Heart right ventricle (tissue), 16 donors: ENCODE results near the gene SCML2. TPM values are rescaled to one million over a fixed set of nuclear protein-coding genes. Genes with fewer than 3 reads are reported as not detected.

Experiments
- ATAC-seq, 8 donors: fragments of 200-7000 bp; cut with Tn5 transposase; one replicate each; pipeline ENCODE4 v1.9.1; 2020; ENCODE audit warnings: mild to moderate bottlenecking in 8 of 8, moderate library complexity in 8 of 8, moderate number of reproducible peaks in 1 of 8
- DNase-seq, 2 donors: peaks; one replicate each; pipeline ENCODE4 v3.0.0-alpha.2; 2020
- H3K27ac ChIP-seq, 10 donors: fragments of 200-600 bp; sonication (generic) in 2 of 10; one replicate each; pipeline versions ENCODE4 v1.5.0 to v1.8.0; 2020 to 2022; ENCODE audit warnings: mild to moderate bottlenecking in 3 of 10
- H3K27me3 ChIP-seq, 7 donors: fragments of 200-600 bp; one replicate each; pipeline ENCODE4 v1.8.0; 2021 to 2022; ENCODE audit warnings: mild to moderate bottlenecking in 2 of 7
- H3K36me3 ChIP-seq, 9 donors: fragments of 200-600 bp; sonication (generic) in 1 of 9; one replicate each; pipeline versions ENCODE4 v1.5.0 to v1.8.0; 2020 to 2022; ENCODE audit warnings: mild to moderate bottlenecking in 2 of 9
- H3K4me1 ChIP-seq, 9 donors: fragments of 200-600 bp; sonication (generic) in 1 of 9; one replicate each; pipeline versions ENCODE4 v1.5.0 to v1.8.0; 2020 to 2022; ENCODE audit warnings: mild to moderate bottlenecking in 4 of 9
- H3K4me3 ChIP-seq, 10 donors: fragments of 200-600 bp; sonication (generic) in 2 of 10; one replicate each; pipeline versions ENCODE4 v1.5.0 to v1.8.0; 2020 to 2022; ENCODE audit warnings: mild to moderate bottlenecking in 7 of 10, moderate library complexity in 2 of 10
- H3K9me3 ChIP-seq, 11 donors: fragments of 200-600 bp in 10 of 11; sonication (generic) in 2 of 11; one replicate each; pipeline versions ENCODE4 v1.5.0 to v1.8.0; 2013 to 2022; ENCODE audit warnings: mild to moderate bottlenecking in 2 of 11, control low read depth in 1 of 11, moderate library complexity in 1 of 11
- CTCF ChIP-seq, 9 donors: fragments of 200-600 bp; sonication (generic) in 2 of 9; IDR thresholded peaks; one replicate each; pipeline versions ENCODE4 v1.5.0 to v1.8.0; 2021 to 2022; ENCODE audit warnings: antibody characterized with exemption in 9 of 9, mild to moderate bottlenecking in 5 of 9, moderate library complexity in 1 of 9
- WGBS, 2 donors: extraction: QIAGEN DNeasy Blood & Tissue Kit; methylation state at CpG; one replicate each; pipeline ENCODE4 v1.1.7; 2013; ENCODE audit warnings: inconsistent platforms in 1 of 2; 5-methylcytosine and 5-hydroxymethylcytosine counted together
- intact Hi-C, 10 donors: fragments of 100-400 bp; cut with DNase I; formaldehyde crosslinking; loops; one replicate each; pipeline versions ENCODE4 v1.11.1 to v1.14.2; 2022
- polyA plus RNA-seq, 2 donors: library from polyadenylated mRNA; stranded (reverse); fragments of 200-250 nt; gene quantifications; one replicate each; pipeline ENCODE4 v1.2.3, GENCODE V29; 2013
- total RNA-seq, 10 donors: library from RNA; stranded (reverse); fragmentation: NEBNext Ultra II Directional in 3 of 10; extraction: Animal tissue kit (Norgen Biotek cat#: 25700) in 3 of 10; gene quantifications; one replicate each; pipeline versions ENCODE4 v1.2.1 to v1.2.4, GENCODE V29; 2021 to 2023
- donor health status: Arrhythmogenic right ventricular cardiomyopathy.
- donor health status: ischemic (EF 13 %, LVEDD 7.1; RV severe dilation, severe dysfunction).
- donor health status: healthy with polysubstance abuse.
- donor health status: DM: no; HTN: yes; CAD: no.
- donor health status: DM: no; HTN: no; CAD: no.
- donor health status: ischemic (EF 25% LVEDD 6.9; RV normal size, moderate dysfunction).
- donor health status: ischemic (EF 25% LVEDD 5.7; RV mildly dilated, moderate dysfunction).
- donor health status: healthy.
- donor health status: DM: yes; HTN: yes; CAD: no.
- donor health status: Ischemic cardiomyopathy.
- donor health status: ischemic (EF 35%, LVEDD 5.7; RV mildly dilated, moderate dysfunction).
- donor health status: nonischemic (EF 11% LVEDD 7.7; RV severe dilation, severe dysfunction).
- donor health status: DM: yes; HTN: yes; CAD: no.
- donor health status: PGD.
- donor health status: ischemic (EF 29% LVEDD 5.4; RV normal size, mild dysfunction).
- donor health status: nonischemic (EF 23%, LVEDD 6.1; RV moderate dilation, normal function).

SCML2 gene
- total and polyA plus RNA-seq, 12 donors, result 0.62 to 1.6 (median 0.91) TPM

GRCh38 chrX:18210470-18210869 lies 144.0 kb downstream of the SCML2 start:
- Histone ChIP-seq H3K27ac (no peak overlapping the region), H3K36me3 (no peaks in the 10 kb centered on the region), H3K27me3 (peaks cover 0 to 6% (median 0%) of the 10 kb centered on the region in 7 donors), H3K4me3 (no peak overlapping the region), H3K4me1 (no peaks in the 10 kb centered on the region), H3K9me3 (no peaks in the 10 kb centered on the region)
- peak in 7 of 9 donors; percentile 25 to 54 (median 36) for TF ChIP-seq CTCF (IDR thresholded peaks at IDR 0.05)
- intact Hi-C loops, result loop anchor here in 2 of 10 donors (5.0 to 10.0 kb wide), 2 partner anchors 276 to 418 kb away; no protein-coding TSS in a partner anchor
- 20 to 29% methylated on average over 2 of the region's 2 CpGs for WGBS, 2 donors
- DNase-seq, result no peak
- ATAC-seq, result no peak

DNA sequence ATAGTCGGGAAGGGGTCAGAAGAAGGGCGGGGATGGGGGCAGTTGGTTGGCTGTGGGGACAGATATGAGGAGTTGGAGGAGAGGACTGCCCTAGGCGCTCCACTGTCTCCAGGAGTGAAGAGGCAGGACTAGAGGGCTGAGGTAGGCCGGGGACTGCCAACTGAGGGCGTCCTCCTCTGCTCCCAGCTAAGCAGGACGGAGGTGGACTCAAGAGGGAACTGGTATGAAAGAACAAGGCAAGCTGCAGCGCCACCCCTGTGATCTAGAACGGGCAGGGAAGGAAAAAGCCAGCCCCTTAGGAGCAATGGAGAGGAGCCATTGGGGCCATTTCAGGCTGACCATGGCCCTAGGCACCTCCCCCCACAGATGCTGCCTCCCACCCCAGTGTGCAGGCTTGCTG lies 147.8 kb downstream of the SCML2 start:
- no peak for TF ChIP-seq CTCF (IDR thresholded peaks at IDR 0.05)
- no peaks in the 10 kb centered on the region for H3K36me3 ChIP-seq
- no peak for ATAC-seq
- no peak for DNase-seq
- H3K4me3 ChIP-seq, result no peak overlapping the region
- H3K27me3 ChIP-seq, result peaks cover 0 to 3% (median 0%) of the 10 kb centered on the region in 7 donors
- intact Hi-C loops, result loop anchor here in 2 of 10 donors (5.0 kb wide), 2 partner anchors 279 to 394 kb away; no protein-coding TSS in a partner anchor
- no peaks in the 10 kb centered on the region for H3K4me1 ChIP-seq
- no peaks in the 10 kb centered on the region for H3K9me3 ChIP-seq
- H3K27ac ChIP-seq, result no peak overlapping the region
- 84 to 87% methylated on average over 6 to 8 of the region's 8 CpGs for WGBS, 2 donors

DNA sequence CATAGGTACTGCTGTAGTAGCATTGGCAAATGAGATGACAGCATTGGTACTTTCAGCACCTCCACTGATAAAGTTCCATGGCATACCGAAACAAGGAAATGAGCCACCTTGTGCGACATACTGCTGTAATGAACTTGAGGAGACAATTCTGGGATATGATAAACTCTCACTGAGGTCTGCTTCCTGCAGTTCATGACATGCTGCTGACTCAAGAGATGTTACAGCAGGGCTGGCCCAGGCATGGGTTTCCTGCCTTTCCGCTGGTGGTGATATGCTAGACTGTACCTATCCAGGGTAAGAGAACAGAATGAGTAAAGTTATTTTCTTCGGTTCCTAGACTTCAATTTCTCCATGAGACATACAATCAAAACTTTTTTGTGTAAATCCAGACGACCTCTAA lies 150.9 kb downstream of the SCML2 start:
- TF ChIP-seq CTCF (IDR thresholded peaks at IDR 0.05), result no peak
- ATAC-seq (no peak), DNase-seq (no peak)
- Histone ChIP-seq H3K9me3 (no peaks in the 10 kb centered on the region), H3K27me3 (peaks cover 0 to 3% (median 0%) of the 10 kb centered on the region in 7 donors), H3K36me3 (no peaks in the 10 kb centered on the region), H3K4me1 (no peaks in the 10 kb centered on the region), H3K4me3 (no peak overlapping the region), H3K27ac (no peak overlapping the region)
- whole genome bisulfite sequencing, 2 donors, result 58% methylated on average over 5 of the region's 5 CpGs
- intact Hi-C loops, result no loop called here

- intact Hi-C loops, result loop anchor here in 1 of 10 donors (10.0 kb wide), 1 partner anchor 250 kb away; no protein-coding TSS in a partner anchor
- Histone ChIP-seq H3K4me3 (no peak overlapping the region), H3K27me3 (peaks cover 0 to 4% (median 0%) of the 10 kb centered on the region in 7 donors), H3K36me3 (no peaks in the 10 kb centered on the region), H3K4me1 (no peaks in the 10 kb centered on the region), H3K9me3 (no peaks in the 10 kb centered on the region), H3K27ac (no peak overlapping the region)
- DNase-seq, result no peak
- no peak for ATAC-seq
- WGBS, 2 donors, result 16 to 49% methylated on average over 1 of the region's 1 CpG
- TF ChIP-seq CTCF (IDR thresholded peaks at IDR 0.05), result no peak
Measured at GRCh38 chrX:18194688-18195087, 159.8 kb downstream of the SCML2 start.

Other genes starting within 250 kb of the SCML2 start
- gene BEND2, start 133.8 kb downstream of the SCML2 start, total RNA-seq, result under 1 TPM in 1 of 10 donors, not detected in 9; 0.08 TPM
- under 1 TPM in 1 of 2 donors, not detected in 1; 0.10 TPM for gene BEND2, start 133.8 kb downstream of the SCML2 start, polyA plus RNA-seq
- gene CDKL5, start 70.9 kb upstream of the SCML2 start, total RNA-seq, result 10 to 100 TPM in 5 of 10 donors, 1 to 10 TPM in 5; 9.2 to 12.6 (median 10.0) TPM
- 1 to 10 TPM; 1.1 to 3.9 TPM for gene CDKL5, start 70.9 kb upstream of the SCML2 start, polyA plus RNA-seq